Dedifferentiated amniotic fluid mesenchymal stem cell (primary cell): ENCODE measurements around the gene TMEM182.

Source experiments
- DNase-seq: peaks from one replicate; pipeline ENCODE4 v3.0.0-alpha.2; 2016; ENCODE audit errors: extremely low spot score

TMEM182 gene

DNA sequence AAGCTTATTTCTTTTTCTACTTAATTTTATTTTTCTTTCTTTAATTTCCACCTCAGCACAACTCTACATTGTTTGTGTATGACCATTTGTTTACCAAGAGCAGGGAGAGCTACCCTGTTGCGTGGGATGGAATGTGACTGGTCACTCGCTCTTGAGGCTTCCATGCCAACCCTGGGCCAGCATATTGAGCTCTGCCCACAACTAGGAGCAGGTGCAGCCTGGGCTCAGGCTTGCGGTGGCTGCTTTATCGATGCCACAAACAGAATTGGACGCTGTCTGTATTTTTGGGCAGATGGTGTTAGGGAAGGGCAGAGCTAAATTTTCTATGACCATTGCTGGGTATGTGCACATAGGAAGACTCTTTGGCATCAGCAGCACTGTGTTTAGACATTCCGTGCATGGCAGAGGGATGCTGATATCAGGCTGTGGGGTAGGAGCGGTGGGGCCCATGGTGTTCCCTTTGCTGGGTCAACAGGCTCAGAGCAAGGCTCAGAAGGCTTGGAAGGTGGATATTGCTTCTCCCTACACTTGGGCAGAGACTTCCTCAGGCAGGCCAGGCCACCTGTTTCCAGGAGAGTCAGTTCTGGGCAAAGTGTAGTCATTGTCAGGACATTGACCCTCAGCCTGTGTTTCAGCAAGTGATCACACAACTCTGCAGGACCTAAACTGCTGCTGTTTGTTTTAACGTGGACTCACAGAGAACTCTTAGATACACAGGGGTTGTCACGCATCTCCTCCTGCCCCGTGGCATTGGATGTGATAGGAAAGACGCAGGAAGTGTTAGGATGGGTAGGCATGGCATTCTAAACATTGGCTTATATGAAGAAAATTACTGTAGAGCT is 40.2 kb downstream of the TMEM182 start:
- no peak for DNase-seq

DNA sequence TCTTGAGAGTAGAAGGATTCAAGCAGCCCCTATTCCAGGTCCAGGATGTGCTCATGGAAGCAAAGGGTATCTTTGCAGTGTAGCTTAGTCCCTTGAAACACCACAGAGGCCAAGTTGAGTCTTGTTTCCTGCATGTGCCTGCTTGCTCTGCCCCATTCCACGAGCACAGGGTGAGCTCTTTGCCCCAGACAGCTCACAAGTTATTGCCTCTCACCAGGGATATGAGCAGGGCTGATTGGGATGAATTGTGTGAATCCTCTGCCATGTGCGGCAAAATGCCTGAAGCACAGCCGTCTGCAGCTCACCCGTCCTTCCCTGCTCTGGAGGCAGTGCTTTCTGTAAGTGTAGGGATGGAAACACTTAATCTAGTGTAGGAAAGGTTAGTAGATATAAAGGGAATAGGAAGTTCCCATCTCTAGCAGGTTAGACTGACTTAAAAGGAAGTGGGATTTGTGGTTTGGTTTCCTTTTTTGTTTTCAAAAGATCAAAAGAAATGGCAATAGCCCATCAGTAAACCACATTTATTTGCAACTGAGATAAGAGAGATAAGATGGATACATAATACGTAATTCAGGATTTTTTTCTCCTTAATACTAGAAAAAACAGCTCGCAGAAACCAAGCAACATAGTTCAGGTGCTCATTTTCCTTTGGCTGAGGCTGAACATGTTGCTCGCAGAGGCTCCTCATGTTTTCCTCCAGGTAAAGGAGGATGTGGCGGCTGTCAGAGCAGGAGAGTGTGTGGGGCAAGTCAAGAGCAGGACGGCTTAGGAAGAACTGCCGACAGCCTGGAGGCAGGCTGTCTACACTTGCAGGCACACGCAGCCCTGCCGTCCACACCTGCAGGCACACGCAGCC is 41.4 kb downstream of the TMEM182 start:
- no peak for DNase-seq

DNA sequence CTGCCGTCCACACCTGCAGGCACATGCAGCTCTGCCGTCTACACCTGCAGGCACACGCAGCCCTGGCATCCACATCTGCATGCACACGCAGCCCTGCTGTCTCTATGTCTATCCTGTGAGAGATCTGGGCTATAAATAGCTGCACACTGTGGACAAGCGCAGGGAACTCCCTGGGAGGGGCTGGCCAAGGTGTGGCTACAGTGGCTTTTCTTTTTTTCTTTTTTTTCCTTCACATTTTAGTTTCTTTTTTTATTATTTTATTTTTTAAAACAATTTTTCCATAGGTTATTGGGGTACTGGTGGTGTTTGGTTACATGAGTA is 42.0 kb downstream of the TMEM182 start:
- DNase-seq = no peak

DNA sequence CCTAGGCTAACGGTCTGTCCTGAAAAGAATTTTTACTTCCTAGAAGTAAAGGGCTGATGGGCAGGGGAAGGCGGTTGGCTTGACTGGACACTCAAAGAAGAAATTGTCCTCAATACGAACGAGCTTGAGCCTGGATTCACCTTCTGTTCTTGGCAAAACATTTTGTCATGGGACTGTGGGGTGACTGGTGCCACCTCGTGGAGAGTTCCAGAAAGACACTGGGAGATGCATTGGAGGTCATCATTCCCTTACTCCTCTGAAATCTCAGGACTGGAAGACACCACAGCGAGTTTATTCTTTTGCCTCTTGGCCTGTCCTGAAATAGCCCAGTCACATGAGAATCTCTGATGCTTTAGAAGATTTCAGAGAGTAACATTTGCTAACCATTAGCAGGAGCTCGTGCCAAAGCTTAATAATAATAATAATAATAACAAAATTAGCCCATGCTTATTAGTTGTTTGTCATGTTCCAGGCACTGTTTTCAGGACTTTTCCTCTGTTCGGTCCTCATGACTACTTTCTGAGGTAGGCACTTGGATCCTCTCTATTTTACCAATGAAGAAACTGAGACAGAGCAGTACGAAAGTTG is 44.5 kb downstream of the TMEM182 start:
- DNase-seq = peak; percentile 73

DNA sequence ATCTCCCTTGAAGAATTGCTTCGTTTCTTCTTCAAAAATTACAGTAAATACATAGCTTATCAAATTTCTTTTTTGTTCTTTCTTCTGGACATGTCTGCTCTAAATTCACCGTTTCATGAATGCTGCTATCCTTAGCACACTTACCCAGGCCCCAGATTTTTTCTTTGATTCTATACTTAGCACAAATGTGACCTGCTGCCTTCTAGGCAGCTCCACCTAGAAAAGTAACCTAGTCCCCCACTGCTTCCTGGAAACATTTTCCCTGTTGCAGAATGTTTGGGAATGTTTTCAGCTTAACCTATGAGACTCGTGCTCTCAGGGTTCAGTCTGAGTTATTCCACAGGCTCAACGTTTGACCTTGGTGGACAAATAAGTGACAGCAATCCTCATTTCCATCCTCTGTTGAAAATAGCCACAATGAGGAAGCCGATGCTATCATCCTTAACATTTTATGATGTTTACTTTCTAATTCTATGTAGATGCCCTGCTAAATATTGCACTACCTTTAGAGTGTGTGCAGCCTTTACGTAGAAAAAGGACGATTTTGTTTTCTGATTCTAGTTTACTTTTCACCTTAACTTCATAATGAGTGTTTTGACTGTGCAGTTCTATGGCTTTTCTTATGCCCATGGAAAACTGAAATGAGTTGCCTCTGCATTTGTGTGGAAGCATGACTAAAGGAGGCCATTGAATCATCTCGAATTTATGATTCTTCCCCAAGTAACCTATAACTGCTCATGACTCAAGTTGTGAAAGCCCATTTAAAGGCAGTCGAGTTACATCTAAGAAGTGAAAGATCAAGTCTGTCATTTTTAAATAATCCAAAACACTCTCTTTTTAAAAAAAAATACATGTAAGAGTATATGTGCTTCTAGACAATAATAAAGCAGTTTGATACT is 47.7 kb downstream of the TMEM182 start:
- DNase-seq = no peak

DNA sequence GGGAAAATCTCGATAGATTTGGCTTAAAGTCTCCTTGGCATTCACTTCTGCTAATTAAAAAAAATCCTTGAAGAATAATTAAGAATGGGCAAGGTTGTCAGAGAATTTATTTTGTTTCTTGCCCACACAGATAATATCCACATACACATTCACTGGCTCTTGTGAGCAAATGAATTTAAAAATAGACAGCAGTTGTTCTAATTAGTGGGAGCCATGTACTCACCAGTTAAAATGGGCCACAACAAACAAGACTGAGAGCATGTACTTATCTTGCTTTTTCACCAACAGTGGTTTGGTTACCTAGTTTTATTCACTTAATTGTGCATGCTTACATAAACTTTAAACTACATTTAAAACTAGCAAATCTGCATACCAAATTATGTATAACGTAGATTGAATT is 53.5 kb downstream of the TMEM182 start:
- no peak for DNase-seq

DNA sequence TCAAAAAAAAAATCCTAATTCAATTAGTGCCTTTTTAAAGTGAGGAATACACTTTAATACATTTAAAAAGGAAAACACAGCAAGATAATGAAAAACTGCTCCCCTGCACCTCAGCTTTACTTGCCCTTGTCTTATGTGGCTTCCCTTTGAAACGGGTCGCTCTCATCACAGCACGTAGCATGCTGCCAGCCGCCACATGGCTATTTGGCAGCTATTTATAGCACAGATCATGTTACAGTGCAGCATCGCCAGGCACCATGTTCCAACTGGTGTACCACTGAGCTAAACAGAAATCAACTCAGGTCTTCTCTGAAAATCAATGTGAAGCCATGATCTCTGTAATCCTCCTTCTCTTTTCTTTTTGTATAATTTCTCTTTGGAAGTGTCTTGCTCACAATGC is 65.1 kb downstream of the TMEM182 start:
- DNase-seq = peak; percentile 42

DNA sequence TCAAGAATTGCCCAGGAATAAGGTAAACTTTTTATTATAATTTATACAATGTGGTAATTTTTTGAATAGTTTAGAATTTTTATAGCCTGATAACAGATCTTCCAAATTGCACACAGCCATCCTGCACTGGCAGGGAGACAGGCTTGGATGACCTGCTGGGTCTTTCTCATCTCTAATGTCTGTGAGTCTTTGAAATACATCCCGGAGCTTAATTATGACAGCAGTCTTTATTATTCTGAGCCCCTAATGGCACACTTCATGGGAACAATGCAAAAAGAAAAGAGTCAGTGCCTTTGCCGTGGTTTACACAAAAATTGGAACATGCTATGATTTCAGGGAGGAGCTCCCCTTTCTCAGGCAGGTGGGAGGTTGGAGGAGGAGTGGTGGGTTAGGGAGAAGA is 71.0 kb downstream of the TMEM182 start:
- no peak for DNase-seq

DNA sequence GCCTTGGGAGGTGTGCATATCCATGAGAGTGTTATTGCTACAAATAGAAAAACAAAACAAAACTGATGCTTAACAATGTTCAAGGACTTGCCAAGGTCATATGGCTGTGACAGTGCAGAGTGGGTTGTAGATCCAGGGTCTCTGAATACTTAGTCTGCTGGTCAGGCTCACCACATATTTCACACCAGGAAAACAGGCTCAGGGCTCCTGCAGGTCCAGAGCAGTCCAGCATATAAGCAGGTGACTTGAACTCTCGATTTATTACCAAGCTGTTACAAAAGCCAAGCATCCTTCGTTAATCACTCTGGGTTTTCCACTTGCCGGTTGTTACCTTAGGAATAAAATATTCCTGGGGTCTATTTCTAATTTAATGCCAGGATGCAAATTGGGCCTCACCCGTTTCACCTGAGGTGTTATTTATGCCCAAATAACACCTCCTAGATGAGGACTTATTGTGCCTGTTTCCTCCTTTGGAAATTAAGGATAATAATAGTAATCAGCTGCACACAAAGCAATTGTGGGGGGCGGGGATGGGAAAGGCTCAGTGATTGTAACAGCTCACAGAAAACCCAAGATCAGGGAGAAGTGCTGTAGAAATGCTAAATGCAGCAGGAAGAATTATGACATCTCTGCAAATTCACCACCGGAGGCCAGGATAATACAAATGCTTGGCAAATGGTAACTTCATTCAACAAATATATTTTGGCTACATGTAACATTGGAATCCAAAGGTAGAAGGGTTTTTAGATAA is 72.9 kb downstream of the TMEM182 start:
- no peak for DNase-seq

DNA sequence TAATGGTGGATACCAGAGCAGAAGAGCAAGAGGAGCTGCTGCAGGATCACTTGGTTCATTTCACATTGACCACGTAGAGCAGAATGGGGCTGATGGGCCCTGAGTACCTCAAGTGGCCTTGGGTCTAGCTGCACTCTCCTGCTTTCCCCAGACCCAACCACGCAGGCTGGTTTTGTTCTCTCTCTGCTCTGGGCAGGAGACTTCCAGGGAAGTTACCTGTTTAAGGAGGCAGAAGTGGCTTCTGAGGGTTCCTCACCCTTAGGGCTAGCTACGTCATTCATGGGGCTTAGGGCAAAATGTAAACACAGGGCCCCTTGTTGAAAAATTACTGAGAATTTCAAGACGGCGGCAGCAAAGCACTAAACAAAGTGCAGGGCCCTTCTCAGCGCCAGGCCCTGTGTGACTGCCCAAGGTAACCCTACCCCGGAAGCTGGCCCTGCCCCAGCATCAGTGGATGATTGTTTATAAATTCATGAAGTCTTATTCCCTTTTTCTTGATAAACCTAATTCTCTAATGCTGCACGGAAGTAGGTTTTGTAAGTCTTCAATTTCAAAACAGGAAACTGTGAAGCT is 75.9 kb downstream of the TMEM182 start:
- no peak for DNase-seq

DNA sequence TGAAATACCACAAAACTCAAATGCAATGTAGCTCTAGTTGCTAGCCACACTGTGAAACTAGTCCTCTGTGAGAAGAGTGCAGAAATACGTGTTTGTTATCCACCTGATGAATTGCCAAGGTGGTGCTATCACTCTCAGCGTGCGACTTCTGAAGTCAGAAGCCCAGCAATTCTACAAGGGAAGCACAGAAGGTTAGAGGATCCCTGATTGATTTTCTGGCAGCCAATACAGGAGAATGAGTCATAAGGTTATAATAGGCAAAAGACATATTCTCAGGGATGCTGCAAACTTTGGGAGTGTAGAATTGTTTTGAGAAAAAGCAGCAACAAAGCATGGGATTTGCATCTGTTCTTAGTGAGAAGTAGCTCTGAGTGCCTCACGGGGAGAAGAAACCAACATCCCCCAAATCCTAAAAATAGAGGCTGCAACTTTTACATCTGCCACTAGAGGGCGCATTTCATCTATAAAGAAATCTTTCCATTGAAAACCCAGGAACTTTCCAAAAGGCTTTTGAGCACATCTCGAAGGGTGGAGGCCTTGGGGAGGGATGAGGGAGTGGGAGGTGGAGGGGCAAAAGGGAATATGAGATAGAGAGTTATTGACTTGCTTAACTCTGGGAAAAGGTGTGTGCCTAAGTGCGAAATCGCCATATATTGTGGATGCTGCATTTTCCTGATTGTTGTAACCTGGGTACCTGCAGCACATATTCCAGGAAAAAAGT is 78.0 kb downstream of the TMEM182 start:
- peak; percentile 60 for DNase-seq

DNA sequence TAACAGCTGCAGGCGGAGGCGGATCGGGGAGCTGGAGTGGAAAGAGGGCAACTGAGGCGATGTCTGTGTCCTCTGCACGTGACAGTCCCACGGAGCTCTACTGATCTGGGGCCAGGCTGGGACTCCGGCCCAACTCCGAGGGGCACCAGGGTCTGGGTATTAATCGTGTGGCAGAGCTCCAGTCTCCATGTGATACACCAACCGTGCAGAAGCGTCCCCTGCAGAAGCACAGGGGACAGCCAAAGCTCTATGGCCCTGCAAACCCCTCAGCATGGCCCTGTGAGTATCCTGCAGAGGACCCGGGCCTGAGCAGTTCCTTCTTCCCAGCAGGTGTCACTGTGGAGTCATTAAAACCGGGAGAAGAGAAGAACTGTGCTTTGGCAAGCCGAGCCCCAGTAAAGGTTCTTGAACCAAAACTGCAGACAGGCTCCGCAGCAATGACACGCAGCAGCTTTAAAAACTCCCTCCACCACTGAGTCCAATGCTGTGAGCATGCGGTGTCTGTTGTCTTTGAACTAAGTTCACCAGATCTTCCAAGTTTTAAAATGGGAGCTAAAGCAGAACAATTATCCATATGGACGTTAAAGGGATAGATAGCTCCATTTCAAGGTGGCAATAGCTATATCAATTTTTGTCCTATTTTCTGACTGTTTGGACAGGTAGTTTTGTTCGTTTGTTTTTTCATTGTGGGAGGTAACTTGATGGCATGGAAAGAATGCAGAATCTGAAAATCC is 79.4 kb downstream of the TMEM182 start:
- DNase-seq = peak; percentile 29

DNA sequence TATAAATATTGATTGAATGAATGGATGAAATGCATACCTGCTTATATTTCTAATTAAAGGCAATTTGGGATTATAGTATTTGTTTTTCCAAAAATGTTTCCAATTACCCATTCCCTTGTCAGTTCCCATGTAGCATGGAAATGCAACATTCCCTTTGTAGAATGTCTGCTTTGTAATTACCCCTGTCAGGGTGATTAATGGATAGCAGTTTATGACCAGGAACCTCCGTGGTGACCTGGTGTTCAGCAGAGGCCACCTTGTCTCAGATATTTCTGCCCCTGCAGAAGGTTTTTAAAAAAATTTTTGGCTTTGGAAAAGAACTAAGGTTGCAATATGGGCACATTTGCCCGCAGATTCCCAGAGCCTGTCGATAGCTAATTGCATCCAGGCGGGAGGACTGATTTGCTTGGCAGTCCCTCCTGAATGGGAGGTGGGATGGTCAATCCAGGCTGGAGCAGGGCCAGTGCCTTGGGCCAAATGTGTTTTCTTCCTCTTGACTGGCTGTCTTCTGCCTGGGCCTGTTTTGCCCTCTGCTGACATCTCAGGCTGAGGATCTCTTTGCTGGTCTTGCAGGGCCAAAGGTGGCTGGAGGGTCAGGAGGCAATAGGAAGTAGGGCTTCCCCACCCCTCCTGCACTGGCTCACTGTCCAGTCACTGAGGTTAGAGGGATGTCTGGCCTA is 82.1 kb downstream of the TMEM182 start:
- no peak for DNase-seq

DNA sequence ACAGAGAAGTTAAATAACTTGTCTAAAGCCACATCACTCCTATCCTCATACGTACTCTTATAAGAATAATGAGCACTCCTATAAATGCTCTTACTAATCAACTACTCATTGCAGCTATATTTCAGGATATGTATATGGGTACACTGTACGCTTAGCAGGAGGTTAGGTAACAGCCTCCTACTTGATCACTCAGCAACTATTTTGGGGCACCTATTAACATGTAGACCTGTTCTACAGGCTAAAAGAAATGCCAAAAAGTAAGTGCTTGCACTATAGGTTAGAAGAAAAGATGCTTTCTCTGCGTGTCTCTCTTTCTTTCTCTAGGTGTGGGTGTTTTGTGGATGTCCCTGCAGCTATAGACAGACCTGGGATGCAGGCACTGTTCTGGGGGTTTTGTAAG is 83.1 kb downstream of the TMEM182 start:
- no peak for DNase-seq

DNA sequence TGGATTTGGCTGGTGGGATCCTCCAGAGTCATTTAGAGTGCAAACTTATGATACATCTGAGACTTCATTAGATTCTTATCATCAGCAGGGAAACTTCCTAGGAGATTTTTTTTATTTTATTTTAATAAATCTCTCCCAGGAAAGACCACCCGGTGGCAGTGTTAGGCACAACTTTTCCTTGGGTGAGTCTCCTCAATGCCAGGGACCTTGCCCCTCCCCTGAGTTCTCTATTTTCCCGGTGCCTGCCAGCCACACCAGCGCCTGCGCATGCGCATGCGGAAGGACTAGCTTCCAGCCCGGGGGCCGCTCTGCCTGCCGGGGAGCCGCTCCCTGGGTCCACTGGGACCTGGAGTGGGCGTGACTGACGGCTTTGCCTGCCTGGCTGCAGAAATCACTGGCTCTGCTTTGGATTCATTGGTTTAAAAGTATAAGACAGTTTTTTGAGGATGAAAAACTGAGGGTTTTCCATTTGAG is 86.6 kb downstream of the TMEM182 start:
- peak; percentile 35 for DNase-seq

DNA sequence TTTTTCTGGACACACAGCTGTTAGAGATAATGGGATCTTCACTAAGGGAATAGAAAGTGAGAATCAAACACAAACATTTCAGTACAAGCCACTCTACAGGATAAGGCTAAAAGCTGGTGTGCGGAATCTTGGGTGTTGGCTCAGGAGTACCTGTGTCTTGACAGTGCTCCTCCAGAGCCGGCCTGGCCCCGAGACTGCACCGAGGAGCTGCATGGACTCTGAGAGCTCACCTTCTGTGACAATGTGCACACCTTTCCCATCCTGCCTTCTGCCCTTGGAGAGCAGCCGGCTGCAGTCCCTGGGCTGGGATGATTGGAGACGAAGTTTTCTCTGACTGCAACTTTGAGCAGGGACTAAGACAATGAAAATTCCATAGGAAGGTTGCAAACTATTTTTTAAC is 89.1 kb downstream of the TMEM182 start:
- DNase-seq = no peak

DNA sequence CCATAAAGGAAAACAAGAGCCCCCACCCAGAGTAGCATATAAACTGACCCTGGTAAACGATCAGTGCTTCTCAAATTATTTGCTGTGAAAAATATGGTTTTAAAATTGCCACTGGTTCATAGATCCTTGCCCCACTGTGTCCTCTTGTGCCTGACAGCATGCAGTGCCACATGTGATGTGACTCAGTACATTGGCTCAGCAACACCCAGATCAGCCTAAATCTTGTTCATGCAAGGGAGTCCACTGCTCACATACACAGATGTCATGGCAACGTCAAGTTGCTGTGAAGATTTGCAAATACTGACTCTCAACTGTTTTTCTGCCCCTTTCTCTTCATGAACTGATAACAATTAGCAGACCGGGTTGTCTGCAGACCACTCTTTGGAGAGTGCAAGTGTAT is 91.0 kb downstream of the TMEM182 start:
- DNase-seq = no peak
